HepG2 (cell line): Measurements from ENCODE around the gene EHBP1. TPM values are rescaled to one million over a fixed set of nuclear protein-coding genes. Genes with fewer than 3 reads are reported as not detected.

ENCODE experiments used
- CC2D1A ChIP-seq: sonication (generic); formaldehyde crosslinking; IDR thresholded peaks from 2 replicates; pipeline ENCODE4 v1.8.1; 2023; ENCODE audit warnings: mild to moderate bottlenecking, missing genetic modification reagents
- HMG20A ChIP-seq: IDR thresholded peaks from 2 replicates; pipeline ENCODE4 v1.6.1; 2016; ENCODE audit warnings: borderline replicate concordance
- HOMEZ ChIP-seq: IDR thresholded peaks from 2 replicates; pipeline ENCODE4 v1.6.1; 2016; ENCODE audit warnings: low read depth
- PBX3 ChIP-seq: sonication (generic); formaldehyde crosslinking; IDR thresholded peaks from 2 replicates; pipeline ENCODE4 v1.8.1; 2023; ENCODE audit warnings: missing genetic modification reagents, inconsistent platforms, borderline replicate concordance
- RARA ChIP-seq: IDR thresholded peaks from 2 replicates; pipeline ENCODE4 v1.6.1; 2016; ENCODE audit warnings: missing genetic modification reagents, missing compliant biosample characterization
- SIX1 ChIP-seq: sonication (generic); formaldehyde crosslinking; IDR thresholded peaks from 2 replicates; pipeline ENCODE4 v1.4.0; 2020; ENCODE audit warnings: missing genetic modification reagents, borderline replicate concordance
- SP140L ChIP-seq: sonication (generic); formaldehyde crosslinking; IDR thresholded peaks from 2 replicates; pipeline ENCODE4 v1.4.0; 2020; ENCODE audit warnings: missing genetic modification reagents, borderline replicate concordance
- TCF7 ChIP-seq: sonication (generic); IDR thresholded peaks from 2 replicates; pipeline ENCODE4 v1.6.1; 2016; ENCODE audit warnings: antibody characterized with exemption, low read depth
- XRCC5 ChIP-seq: fragments of 200-400 bp; formaldehyde crosslinking; optimal IDR thresholded peaks from 2 replicates; pipeline ENCODE3; 2017; ENCODE audit warnings: mild to moderate bottlenecking, low read length
- ZNF234 ChIP-seq: sonication (generic); formaldehyde crosslinking; conservative IDR thresholded peaks from 2 replicates; pipeline ENCODE4 v1.5.1; 2020; ENCODE audit warnings: mild to moderate bottlenecking, missing genetic modification reagents
- ZNF331 ChIP-seq: sonication (generic); formaldehyde crosslinking; IDR thresholded peaks from 2 replicates; pipeline ENCODE4 v1.4.0; 2020; ENCODE audit warnings: missing genetic modification reagents
- ZNF574 ChIP-seq: sonication (generic); formaldehyde crosslinking; IDR thresholded peaks from 2 replicates; pipeline ENCODE4 v1.4.0; 2020; ENCODE audit warnings: missing genetic modification reagents
- ZNF615 ChIP-seq: sonication (generic); formaldehyde crosslinking; IDR thresholded peaks from 2 replicates; pipeline ENCODE4 v1.5.0; 2020; ENCODE audit warnings: mild to moderate bottlenecking, missing genetic modification reagents, borderline replicate concordance
- ZNF652 ChIP-seq: IDR thresholded peaks from 2 replicates; pipeline ENCODE4 v1.6.1; 2016; ENCODE audit warnings: low read depth, borderline replicate concordance
- ZNF691 ChIP-seq: sonication (generic); formaldehyde crosslinking; IDR thresholded peaks from 2 replicates; pipeline ENCODE4 v1.4.0; 2020; ENCODE audit warnings: missing genetic modification reagents, low read depth, mild to moderate bottlenecking, borderline replicate concordance
- ZNF703 ChIP-seq: sonication (generic); formaldehyde crosslinking; IDR thresholded peaks from 2 replicates; pipeline ENCODE4 v1.5.1; 2020; ENCODE audit warnings: missing genetic modification reagents, mild to moderate bottlenecking, moderate library complexity, borderline replicate concordance
- polyA plus RNA-seq, 8 experiments: library from polyadenylated mRNA; depleted of rRNA in 3 of 8; stranded (reverse) in 7 of 8; unstranded in 1 of 8; fragments of >200 nt; fragmentation: Illumina TruSeq in 4 of 8; extraction: Trizol in 4 of 8; gene quantifications; 2 replicates each; pipeline versions ENCODE4 v1.2.1 to v1.2.3, GENCODE V29; 2011 to 2016; ENCODE audit warnings: low read depth in 4 of 8, missing spikeins in 1 of 8, mixed read lengths in 1 of 8; ENCODE audit not compliant: insufficient read depth in 1 of 8
- total RNA-seq, 5 experiments: library from RNA; depleted of rRNA; stranded (reverse); fragments of >200 nt; fragmentation: Illumina TruSeq; extraction: Trizol; gene quantifications; 2 replicates each; pipeline ENCODE4 v1.2.3, GENCODE V29; 2016; ENCODE audit warnings: low read depth in 1 of 5
- TF ChIP-seq, protein P1 (sequence below), 2 experiments: sonication (generic) in 1 of 2; formaldehyde crosslinking in 1 of 2; IDR thresholded peaks; 2 replicates each; pipeline versions ENCODE4 v1.4.0 to v1.6.1; 2018 to 2020; ENCODE audit warnings: missing genetic modification reagents in 2 of 2, borderline replicate concordance in 1 of 2, low read depth in 1 of 2, mild to moderate bottlenecking in 1 of 2, missing biosample characterization in 1 of 2
- TF ChIP-seq, protein P2 (sequence below): sonication (generic); formaldehyde crosslinking; IDR thresholded peaks from 2 replicates; pipeline ENCODE4 v1.8.0; 2022; ENCODE audit warnings: low read depth, missing genetic modification reagents
- TF ChIP-seq, protein P3 (sequence below): sonication (generic); formaldehyde crosslinking; IDR thresholded peaks from 2 replicates; pipeline ENCODE4 v1.4.0; 2020; ENCODE audit warnings: missing genetic modification reagents; ENCODE audit errors: not compliant biosample characterization

The EHBP1 gene
- total and polyA plus RNA-seq, 2 of the 13 experiments (the other 11 are each of a cell fraction or from before 2014, with no cell fraction given) = 93.5 to 146 TPM

DNA sequence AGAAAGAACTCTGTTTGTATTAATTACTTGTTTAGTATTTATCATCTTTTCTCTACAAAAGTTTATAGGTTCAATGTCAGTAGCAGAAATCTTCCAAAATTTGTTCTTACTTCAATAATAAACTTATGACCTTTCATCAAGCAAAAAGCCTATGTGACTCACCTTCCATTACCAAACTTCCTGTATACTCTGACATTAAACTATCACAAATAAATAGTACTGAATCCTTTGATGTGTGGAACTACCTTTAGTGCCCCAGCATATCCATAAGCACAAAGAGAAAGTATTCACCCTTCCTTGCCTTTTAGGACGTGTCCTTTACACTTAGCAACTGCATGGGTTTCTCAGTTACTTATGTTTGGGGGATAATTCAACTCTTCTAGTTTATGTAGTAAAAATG is 166.0 kb downstream of the EHBP1 start (continued):
- TF ChIP-seq ZNF574 (CRISPR knock-in tag) (no peak), ZNF331 (CRISPR knock-in tag) (no peak), ZNF234 (CRISPR knock-in tag) (no peak), ZNF652 (CRISPR knock-in tag) (no peak), ZNF615 (no peak), ZNF703 (CRISPR knock-in tag) (no peak), HOMEZ (CRISPR knock-in tag) (peak; percentile 87), ZNF691 (CRISPR knock-in tag) (no peak), CC2D1A (CRISPR knock-in tag) (no peak), SIX1 (CRISPR knock-in tag) (no peak), SP140L (CRISPR knock-in tag) (no peak), XRCC5 (no peak), RARA (CRISPR knock-in tag) (peak; percentile 89), HMG20A (0 out of 2 replicates have a peak, but pooled peaks have one; percentile 28), TCF7 (peak; percentile 76), PBX3 (CRISPR knock-in tag) (no peak)
- TF ChIP-seq, protein P1, sequence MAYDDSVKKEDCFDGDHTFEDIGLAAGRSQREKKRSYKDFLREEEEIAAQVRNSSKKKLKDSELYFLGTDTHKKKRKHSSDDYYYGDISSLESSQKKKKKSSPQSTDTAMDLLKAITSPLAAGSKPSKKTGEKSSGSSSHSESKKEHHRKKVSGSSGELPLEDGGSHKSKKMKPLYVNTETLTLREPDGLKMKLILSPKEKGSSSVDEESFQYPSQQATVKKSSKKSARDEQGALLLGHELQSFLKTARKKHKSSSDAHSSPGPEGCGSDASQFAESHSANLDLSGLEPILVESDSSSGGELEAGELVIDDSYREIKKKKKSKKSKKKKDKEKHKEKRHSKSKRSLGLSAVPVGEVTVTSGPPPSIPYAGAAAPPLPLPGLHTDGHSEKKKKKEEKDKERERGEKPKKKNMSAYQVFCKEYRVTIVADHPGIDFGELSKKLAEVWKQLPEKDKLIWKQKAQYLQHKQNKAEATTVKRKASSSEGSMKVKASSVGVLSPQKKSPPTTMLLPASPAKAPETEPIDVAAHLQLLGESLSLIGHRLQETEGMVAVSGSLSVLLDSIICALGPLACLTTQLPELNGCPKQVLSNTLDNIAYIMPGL (CRISPR knock-in tag; IDR thresholded peaks at IDR 0.05; ENCODE audit: borderline replicate concordance in 1 of 2, low read depth in 1 of 2) = no peak
- TF ChIP-seq, protein P2, sequence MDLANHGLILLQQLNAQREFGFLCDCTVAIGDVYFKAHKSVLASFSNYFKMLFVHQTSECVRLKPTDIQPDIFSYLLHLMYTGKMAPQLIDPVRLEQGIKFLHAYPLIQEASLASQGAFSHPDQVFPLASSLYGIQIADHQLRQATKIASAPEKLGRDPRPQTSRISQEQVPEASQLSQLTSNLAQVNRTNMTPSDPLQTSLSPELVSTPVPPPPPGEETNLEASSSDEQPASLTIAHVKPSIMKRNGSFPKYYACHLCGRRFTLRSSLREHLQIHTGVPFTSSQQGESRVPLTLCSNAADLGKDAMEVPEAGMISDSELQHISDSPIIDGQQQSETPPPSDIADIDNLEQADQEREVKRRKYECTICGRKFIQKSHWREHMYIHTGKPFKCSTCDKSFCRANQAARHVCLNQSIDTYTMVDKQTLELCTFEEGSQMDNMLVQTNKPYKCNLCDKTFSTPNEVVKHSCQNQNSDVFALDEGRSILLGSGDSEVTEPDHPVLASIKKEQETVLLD (CRISPR knock-in tag) = no peak
- TF ChIP-seq, protein P3, sequence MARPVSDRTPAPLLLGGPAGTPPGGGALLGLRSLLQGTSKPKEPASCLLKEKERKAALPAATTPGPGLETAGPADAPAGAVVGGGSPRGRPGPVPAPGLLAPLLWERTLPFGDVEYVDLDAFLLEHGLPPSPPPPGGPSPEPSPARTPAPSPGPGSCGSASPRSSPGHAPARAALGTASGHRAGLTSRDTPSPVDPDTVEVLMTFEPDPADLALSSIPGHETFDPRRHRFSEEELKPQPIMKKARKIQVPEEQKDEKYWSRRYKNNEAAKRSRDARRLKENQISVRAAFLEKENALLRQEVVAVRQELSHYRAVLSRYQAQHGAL (CRISPR knock-in tag) = no peak
